Epidermal melanocyte (primary cell): ENCODE data around the gene BPTF.
"Not testable (repeated sequence)": the region's sequence is repeated elsewhere in the genome, so short reads cannot be mapped to it uniquely, and the experiment has no call there.

Experiments used
- DNase-seq: peaks from one replicate; pipeline ENCODE4 v3.0.0; 2011; ENCODE audit warnings: low spot score; ENCODE audit not compliant: insufficient read length

BPTF gene

GRCh38 chr17:67824735-67825626 is at the start of gene BPTF:
BPTF (plus strand) TSS chr17:67825503; CDS start chr17:67825725, 222 bp downstream.
- peak; percentile 58 for DNase-seq

- no peak for DNase-seq
Observed at GRCh38 chr17:67779098-67779672, 46.1 kb upstream of the BPTF start.

GRCh38 chr17:67784364-67785121 is 40.8 kb upstream of the BPTF start:
- DNase-seq = no peak

- no peak for DNase-seq
Observed at GRCh38 chr17:67785122-67785477, 40.2 kb upstream of the BPTF start.

GRCh38 chr17:67785504-67785903 is 39.8 kb upstream of the BPTF start:
- DNase-seq = no peak

- DNase-seq = peak; percentile 79
Observed at GRCh38 chr17:67800495-67800928, 24.8 kb upstream of the BPTF start.

GRCh38 chr17:67801626-67802175 is 23.6 kb upstream of the BPTF start:
- DNase-seq = no peak

- no peak for DNase-seq
Observed at GRCh38 chr17:67810464-67810863, 14.8 kb upstream of the BPTF start.

GRCh38 chr17:67812380-67812779 is 12.9 kb upstream of the BPTF start:
- DNase-seq = not testable (repeated sequence)

- no peak for DNase-seq
Observed at GRCh38 chr17:67813803-67814180, 11.5 kb upstream of the BPTF start.

GRCh38 chr17:67818110-67819002 is 6.9 kb upstream of the BPTF start:
- no peak for DNase-seq

GRCh38 chr17:67819722-67820121 is 5.6 kb upstream of the BPTF start:
- no peak for DNase-seq

- DNase-seq = no peak
Observed at GRCh38 chr17:67821871-67822367, 3.4 kb upstream of the BPTF start.

- not testable (repeated sequence) for DNase-seq
Observed at GRCh38 chr17:67825627-67826601, 611 bp downstream of the BPTF start.

GRCh38 chr17:67829331-67829730 is 4.0 kb downstream of the BPTF start:
- DNase-seq = no peak

- DNase-seq = no peak
Observed at GRCh38 chr17:67830440-67830839, 5.1 kb downstream of the BPTF start.

- no peak for DNase-seq
Observed at GRCh38 chr17:67831268-67831667, 6.0 kb downstream of the BPTF start.

- no peak for DNase-seq
Observed at GRCh38 chr17:67833134-67833533, 7.8 kb downstream of the BPTF start.

- DNase-seq = no peak
Observed at GRCh38 chr17:67833946-67834631, 8.8 kb downstream of the BPTF start.
